Endothelial cell of umbilical vein (primary cell): Measurements from ENCODE around the gene NT5DC1. TPM values are rescaled to one million over a fixed set of nuclear protein-coding genes. Genes with fewer than 3 reads are reported as not detected.

Experiments used
- BruUV-seq: library from RNA; stranded (reverse); fragments of 400-500 nt; replicated peaks from 2 replicates; lab custom pipeline; 2021; lab: Mats Ljungman, UMichigan
- CTCF ChIA-PET: fragments of 300-600, 350-600 bp; sonication (Branson Sonifier 250); formaldehyde crosslinking; loops from one replicate; lab custom pipeline; 2021; ENCODE audit warnings: antibody characterized with exemption, inconsistent platforms; lab: Charles Lee
- POLR2A ChIA-PET: fragments of 300-600, 350-600 bp; sonication (Branson Sonifier 250); formaldehyde crosslinking; loops from one replicate; lab custom pipeline; 2021; ENCODE audit warnings: antibody characterized with exemption, inconsistent platforms; lab: Charles Lee
- DNase-seq: peaks from one replicate; pipeline ENCODE4 v3.0.0-alpha.2; 2011; ENCODE audit warnings: low read depth, low spot score
- FAIRE-seq: peaks from 2 replicates; lab custom pipeline; 2011; peaks lifted over from hg19 to GRCh38; lab: Jason Lieb, UNC
- H2AFZ ChIP-seq: 2 replicates; pipeline ENCODE4 v1.6.0; 2012; ENCODE audit warnings: low read depth, low read length, control low read depth, inconsistent platforms
- H3K27ac ChIP-seq: 2 replicates; pipeline ENCODE4 v1.5.1; 2011; ENCODE audit warnings: low read depth, mild to moderate bottlenecking, control low read depth, low read length, moderate library complexity; ENCODE audit not compliant: insufficient read depth
- H3K27me3 ChIP-seq, 2 experiments: 2 replicates each; pipeline versions ENCODE4 v1.6.0 to v1.6.1; 2011; ENCODE audit warnings: low read length in 2 of 2, mixed read lengths in 1 of 2; ENCODE audit not compliant: control insufficient read depth in 2 of 2, insufficient read depth in 2 of 2
- H3K36me3 ChIP-seq, 2 experiments: 2 replicates in 1 of 2; 3 replicates in 1 of 2; pipeline ENCODE4 v1.5.1; 2011; ENCODE audit warnings: low read length in 2 of 2, mild to moderate bottlenecking in 1 of 2, moderate library complexity in 1 of 2; ENCODE audit not compliant: control insufficient read depth in 2 of 2, insufficient read depth in 2 of 2; ENCODE audit errors: extremely low read depth in 1 of 2
- H3K4me1 ChIP-seq: 3 replicates; pipeline ENCODE4 v1.5.1; 2011; ENCODE audit warnings: mild to moderate bottlenecking, low read length; ENCODE audit not compliant: control insufficient read depth, insufficient read depth; ENCODE audit errors: extremely low read depth
- H3K4me2 ChIP-seq: 2 replicates; pipeline ENCODE4 v1.6.1; 2011; ENCODE audit warnings: low read length, control low read depth, mixed read lengths; ENCODE audit not compliant: insufficient read depth
- H3K4me3 ChIP-seq, 3 experiments: fragments of 200-600 bp in 1 of 3; sonication (generic), shearing (Covaris generic) in 1 of 3; replicated peaks in 1 of 3; 2 replicates each; pipeline ENCODE4 v1.5.1; 2011 to 2016; ENCODE audit warnings: control low read depth in 3 of 3, low read length in 3 of 3, mild to moderate bottlenecking in 2 of 3, inconsistent platforms in 1 of 3, low read depth in 1 of 3, moderate library complexity in 1 of 3; ENCODE audit not compliant: insufficient read depth in 1 of 3
- H3K79me2 ChIP-seq: 2 replicates; pipeline ENCODE4 v1.6.0; 2012; ENCODE audit warnings: low read length, inconsistent platforms; ENCODE audit not compliant: control insufficient read depth, insufficient read depth
- H3K9ac ChIP-seq: replicated peaks from 2 replicates; pipeline ENCODE3; 2011; ENCODE audit warnings: low read length, control low read depth; ENCODE audit not compliant: insufficient read depth; ENCODE audit errors: extremely low read depth
- H3K9me1 ChIP-seq: replicated peaks from 3 replicates; pipeline ENCODE4 v1.6.0; 2011; ENCODE audit warnings: mild to moderate bottlenecking, low read length; ENCODE audit not compliant: control insufficient read depth, insufficient read depth; ENCODE audit errors: extremely low read depth
- H3K9me3 ChIP-seq: replicated peaks from 2 replicates; pipeline ENCODE4 v1.5.1; 2012; ENCODE audit warnings: low read length, inconsistent platforms; ENCODE audit not compliant: control insufficient read depth, insufficient read depth
- H4K20me1 ChIP-seq: replicated peaks from 2 replicates; pipeline ENCODE3; 2011; ENCODE audit warnings: mild to moderate bottlenecking, low read length; ENCODE audit not compliant: control insufficient read depth, insufficient read depth; ENCODE audit errors: extremely low read depth
- EZH2 ChIP-seq: IDR thresholded peaks from 2 replicates; pipeline ENCODE4 v1.6.1; 2012; ENCODE audit warnings: borderline replicate concordance, low read depth, mild to moderate bottlenecking, moderate library complexity, low read length, inconsistent platforms; ENCODE audit not compliant: severe bottlenecking
- FOS ChIP-seq: IDR thresholded peaks from 2 replicates; pipeline ENCODE4 v1.6.1; 2011; ENCODE audit warnings: mild to moderate bottlenecking, low read length, moderate library complexity, borderline replicate concordance; ENCODE audit not compliant: insufficient read depth
- GATA2 ChIP-seq: IDR thresholded peaks from 2 replicates; pipeline ENCODE4 v1.7.0; 2011; ENCODE audit warnings: low read depth, mild to moderate bottlenecking, moderate library complexity, mixed read lengths, low read length; ENCODE audit not compliant: insufficient read length, insufficient read depth
- JUN ChIP-seq: IDR thresholded peaks from 2 replicates; pipeline ENCODE4 v1.6.1; 2011; ENCODE audit warnings: borderline replicate concordance, low read depth; ENCODE audit not compliant: insufficient read length, insufficient read depth
- MYC ChIP-seq: IDR thresholded peaks from one replicate; pipeline ENCODE4 v1.6.1; 2011; ENCODE audit warnings: mild to moderate bottlenecking, low read depth, low read length
- POLR2A ChIP-seq: IDR thresholded peaks from 2 replicates; pipeline ENCODE4 v1.6.1; 2012; ENCODE audit warnings: low read depth, mild to moderate bottlenecking, control low read depth, low read length
- POLR2AphosphoS5 ChIP-seq: IDR thresholded peaks from 2 replicates; pipeline ENCODE4 v1.6.1; 2012; ENCODE audit warnings: low read depth, mild to moderate bottlenecking, control low read depth, low read length, moderate library complexity; ENCODE audit not compliant: insufficient read depth
- dilution Hi-C: fragments of 300-500 bp; cut with MboI; formaldehyde crosslinking; loops from one replicate; pipeline ENCODE4 v1.15.0; 2019; ENCODE audit warnings: low sequenced_read_pairs; ENCODE audit not compliant: extremely low pct_ligation_motif_present
- intact Hi-C: fragments of 100-400 bp; cut with micrococcal nuclease; formaldehyde crosslinking; loops from one replicate; pipeline ENCODE4 v1.10.0; 2022
- polyA plus RNA-seq, 4 experiments: library from polyadenylated mRNA; depleted of rRNA in 3 of 4; stranded (reverse) in 3 of 4; unstranded in 1 of 4; fragments of >200 nt; gene quantifications; 2 replicates each; pipeline versions ENCODE4 v1.2.1 to v1.2.3, GENCODE V29; 2011 to 2012; ENCODE audit warnings: missing spikeins in 1 of 4
- total RNA-seq: library from RNA; stranded (reverse); gene quantifications from 2 replicates; pipeline ENCODE4 v1.2.3, GENCODE V29; 2021
- TF ChIP-seq, protein P1 (sequence below): IDR thresholded peaks from 2 replicates; pipeline ENCODE4 v1.6.1; 2011; ENCODE audit not compliant: insufficient read depth, insufficient read length
- TF ChIP-seq, protein P2 (sequence below), 2 donors: IDR thresholded peaks; 1 replicate in 1 of 2; 2 replicates in 1 of 2; pipeline ENCODE4 v1.5.1; 2011; ENCODE audit warnings: low read length in 2 of 2, mild to moderate bottlenecking in 2 of 2, moderate library complexity in 2 of 2, control low read depth in 1 of 2, inconsistent platforms in 1 of 2, low read depth in 1 of 2; ENCODE audit not compliant: insufficient read depth in 1 of 2; ENCODE audit errors: extremely low read depth in 1 of 2

NT5DC1 gene
- total and polyA plus RNA-seq, 2 donors (not counting 3 experiments of a cell fraction or from before 2014, with no cell fraction given) = 11.3 to 24.3 TPM

DNA sequence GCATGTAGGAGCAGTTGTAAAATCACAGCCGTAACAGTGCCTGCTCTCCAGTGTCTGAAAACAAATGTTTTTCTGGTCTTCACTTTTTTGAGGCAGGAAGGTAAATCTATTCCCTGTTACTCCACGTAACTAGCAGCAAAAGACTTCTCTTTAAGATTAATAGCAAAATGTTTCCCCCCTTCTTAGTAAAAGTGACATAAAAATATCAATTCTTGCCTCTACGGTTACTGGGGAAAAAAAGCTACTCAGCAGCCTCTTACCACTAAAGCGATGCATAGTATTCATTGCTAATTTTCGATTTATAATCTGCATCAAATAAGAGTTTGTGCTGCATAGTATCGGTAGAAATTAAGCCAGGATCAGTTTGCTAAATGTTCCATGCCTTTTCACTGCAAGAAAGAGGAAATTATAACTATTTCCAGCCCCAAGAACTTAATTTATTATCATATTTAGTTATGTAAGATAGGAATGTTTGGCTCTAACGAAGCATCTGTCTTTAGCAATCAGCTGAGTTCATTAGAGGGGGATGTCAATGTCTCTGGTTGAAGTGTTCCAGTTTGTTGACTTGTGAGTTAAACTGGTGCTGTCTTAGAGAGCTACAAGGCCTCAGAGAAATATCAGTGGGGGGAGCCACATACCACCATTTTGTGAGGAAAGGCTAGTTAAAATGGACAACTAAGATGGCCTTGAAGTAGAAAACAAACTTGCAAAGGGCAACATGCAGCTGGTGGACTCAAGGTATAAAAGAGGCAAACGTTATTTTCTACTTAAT is 179.7 kb downstream of the NT5DC1 start:
- dilution Hi-C loops = no loop called here
- no peak for DNase-seq

More for the DNA sequence above, 179.7 kb downstream of the NT5DC1 start:
- Histone ChIP-seq H3K9me1 (no peaks in the 10 kb centered on the region), H3K27ac (peak overlapping the region; percentile 84), H3K9ac (peak overlapping the region; percentile 94), H2AFZ (peak overlapping the region; percentile 80), H3K4me3 (peak overlapping the region; percentile 44 to 79 (median 47)), H3K4me2 (peak overlapping the region; percentile 85), H3K79me2 (peaks cover 33% of the 10 kb centered on the region), H3K27me3 (no peaks in the 10 kb centered on the region), H4K20me1 (peaks cover 3% of the 10 kb centered on the region), H3K4me1 (peaks cover 37% of the 10 kb centered on the region), H3K9me3 (no peaks in the 10 kb centered on the region), H3K36me3 (peaks cover 0 to 5% of the 10 kb centered on the region in 2 experiments)
- BruUV-seq = TSS peak; percentile 56
- ChIA-PET POLR2A (interaction anchor here (0.6 to 1.0 kb wide), 7 partner anchors 9 to 290 kb away, joined by 3 to 7 read pairs (median 4); partner anchors contain the start of gene CALHM5), CTCF (interaction anchor here (0.6 to 5.1 kb wide), 15 partner anchors 8 to 283 kb away, joined by 3 to 77 read pairs (median 5); partner anchors contain the start of gene CALHM5)
- intact Hi-C loops = no loop called here
- TF ChIP-seq POLR2A (no peak), FOS (no peak), GATA2 (no peak), EZH2 (no peak), JUN (no peak), POLR2AphosphoS5 (no peak), MYC (no peak)
- TF ChIP-seq, protein P1, sequence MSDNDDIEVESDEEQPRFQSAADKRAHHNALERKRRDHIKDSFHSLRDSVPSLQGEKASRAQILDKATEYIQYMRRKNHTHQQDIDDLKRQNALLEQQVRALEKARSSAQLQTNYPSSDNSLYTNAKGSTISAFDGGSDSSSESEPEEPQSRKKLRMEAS = no peak
- TF ChIP-seq, protein P2, sequence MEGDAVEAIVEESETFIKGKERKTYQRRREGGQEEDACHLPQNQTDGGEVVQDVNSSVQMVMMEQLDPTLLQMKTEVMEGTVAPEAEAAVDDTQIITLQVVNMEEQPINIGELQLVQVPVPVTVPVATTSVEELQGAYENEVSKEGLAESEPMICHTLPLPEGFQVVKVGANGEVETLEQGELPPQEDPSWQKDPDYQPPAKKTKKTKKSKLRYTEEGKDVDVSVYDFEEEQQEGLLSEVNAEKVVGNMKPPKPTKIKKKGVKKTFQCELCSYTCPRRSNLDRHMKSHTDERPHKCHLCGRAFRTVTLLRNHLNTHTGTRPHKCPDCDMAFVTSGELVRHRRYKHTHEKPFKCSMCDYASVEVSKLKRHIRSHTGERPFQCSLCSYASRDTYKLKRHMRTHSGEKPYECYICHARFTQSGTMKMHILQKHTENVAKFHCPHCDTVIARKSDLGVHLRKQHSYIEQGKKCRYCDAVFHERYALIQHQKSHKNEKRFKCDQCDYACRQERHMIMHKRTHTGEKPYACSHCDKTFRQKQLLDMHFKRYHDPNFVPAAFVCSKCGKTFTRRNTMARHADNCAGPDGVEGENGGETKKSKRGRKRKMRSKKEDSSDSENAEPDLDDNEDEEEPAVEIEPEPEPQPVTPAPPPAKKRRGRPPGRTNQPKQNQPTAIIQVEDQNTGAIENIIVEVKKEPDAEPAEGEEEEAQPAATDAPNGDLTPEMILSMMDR (IDR thresholded peaks at IDR 0.05; ENCODE audit: extremely low read depth in 1 of 2, insufficient read depth in 1 of 2, low read depth in 1 of 2, low read length in 2 of 2) = no peak
- FAIRE-seq = no peak
